ENCODE results near the gene LEP. TPM values are rescaled to one million over a fixed set of nuclear protein-coding genes. Genes with fewer than 3 reads are reported as not detected.

LEP gene
- total and polyA plus RNA-seq, 12 donors = under 0.01 to 0.98 (median 0.34) TPM; not detected in 3

DNA sequence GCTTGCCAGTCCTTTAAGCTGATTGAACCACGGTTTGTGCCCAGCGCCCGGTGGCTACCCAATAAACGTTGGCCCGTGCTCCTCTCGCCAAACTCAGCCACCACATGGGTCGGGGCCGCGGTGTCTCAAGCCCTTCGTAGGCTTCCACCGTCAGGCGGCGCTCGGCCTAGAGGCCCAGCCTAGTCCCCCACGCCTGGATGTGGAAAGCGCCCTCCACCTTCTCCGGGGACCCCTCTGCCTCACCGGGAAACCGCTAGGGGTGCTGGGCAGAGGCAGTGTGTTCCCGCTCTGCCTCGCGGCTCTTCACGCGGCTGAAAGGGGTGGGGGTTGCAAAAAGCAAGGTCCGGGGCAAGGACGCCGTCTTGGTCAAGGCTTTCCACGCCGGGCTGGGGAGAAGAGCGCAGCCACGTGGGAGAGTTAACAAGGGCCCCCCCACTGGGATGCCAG, 29.8 kb downstream of the LEP start:
- H3K9me3 ChIP-seq (replicated peaks in 1 of 3) = no peaks in the 10 kb centered on the region
- H3K27me3 ChIP-seq = peaks cover 28% of the 10 kb centered on the region
- H3K36me3 ChIP-seq (replicated peaks in 1 of 2) = no peaks in the 10 kb centered on the region
- H3K27ac ChIP-seq = no peak overlapping the region
- intact Hi-C loops (cut with DNase I) = no loop called here
- TF ChIP-seq POLR2A (IDR thresholded peaks at IDR 0.05) = no peak
- TF ChIP-seq, protein P1, sequence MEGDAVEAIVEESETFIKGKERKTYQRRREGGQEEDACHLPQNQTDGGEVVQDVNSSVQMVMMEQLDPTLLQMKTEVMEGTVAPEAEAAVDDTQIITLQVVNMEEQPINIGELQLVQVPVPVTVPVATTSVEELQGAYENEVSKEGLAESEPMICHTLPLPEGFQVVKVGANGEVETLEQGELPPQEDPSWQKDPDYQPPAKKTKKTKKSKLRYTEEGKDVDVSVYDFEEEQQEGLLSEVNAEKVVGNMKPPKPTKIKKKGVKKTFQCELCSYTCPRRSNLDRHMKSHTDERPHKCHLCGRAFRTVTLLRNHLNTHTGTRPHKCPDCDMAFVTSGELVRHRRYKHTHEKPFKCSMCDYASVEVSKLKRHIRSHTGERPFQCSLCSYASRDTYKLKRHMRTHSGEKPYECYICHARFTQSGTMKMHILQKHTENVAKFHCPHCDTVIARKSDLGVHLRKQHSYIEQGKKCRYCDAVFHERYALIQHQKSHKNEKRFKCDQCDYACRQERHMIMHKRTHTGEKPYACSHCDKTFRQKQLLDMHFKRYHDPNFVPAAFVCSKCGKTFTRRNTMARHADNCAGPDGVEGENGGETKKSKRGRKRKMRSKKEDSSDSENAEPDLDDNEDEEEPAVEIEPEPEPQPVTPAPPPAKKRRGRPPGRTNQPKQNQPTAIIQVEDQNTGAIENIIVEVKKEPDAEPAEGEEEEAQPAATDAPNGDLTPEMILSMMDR (IDR thresholded peaks at IDR 0.05) = no peak
- H3K4me3 ChIP-seq = no peak overlapping the region
- H3K4me1 ChIP-seq (replicated peaks in 1 of 2) = peaks cover 0 to 18% of the 10 kb centered on the region in 2 donors
- DNase-seq = peak in 1 of 7 donors; percentile 6
- 15 to 27% (median 21%) methylated on average over 6 to 31 of the region's 31 CpGs for WGBS, 4 donors

DNA sequence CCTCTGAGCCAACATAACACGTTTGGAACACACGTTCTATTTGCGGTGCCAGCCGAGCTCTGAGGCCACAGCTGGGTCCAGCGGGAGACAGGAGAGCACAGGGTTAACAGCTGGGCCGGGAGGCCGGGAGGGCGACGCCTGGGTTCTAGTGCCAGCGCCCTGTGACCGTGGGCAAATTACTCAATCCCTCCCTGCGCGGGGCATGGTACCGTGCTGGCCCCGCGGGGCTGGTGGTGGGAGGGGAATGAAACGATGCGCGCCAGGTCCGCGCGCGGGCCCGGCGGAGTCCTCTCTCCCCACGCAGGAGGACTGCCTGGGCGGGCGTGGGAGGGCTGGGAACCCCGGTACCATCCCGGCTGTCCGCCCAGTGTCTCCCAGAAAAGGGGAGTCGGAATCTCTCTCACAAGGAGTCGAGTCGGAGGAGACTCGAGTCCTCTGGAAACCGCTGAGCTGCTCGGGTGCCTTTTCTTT, 30.4 kb downstream of the LEP start:
- H3K27me3 ChIP-seq = peaks cover 28% of the 10 kb centered on the region
- intact Hi-C loops (cut with DNase I) = no loop called here
- TF ChIP-seq POLR2A (IDR thresholded peaks at IDR 0.05) = no peak
- TF ChIP-seq, protein P1 (IDR thresholded peaks at IDR 0.05) = no peak
- DNase-seq = no peak
- H3K9me3 ChIP-seq (replicated peaks in 1 of 3) = no peaks in the 10 kb centered on the region
- peak overlapping the region in 1 of 4 donors; percentile 25 for H3K4me3 ChIP-seq
- no peak overlapping the region for H3K27ac ChIP-seq
- 8 to 14% (median 12%) methylated on average over 3 to 37 of the region's 37 CpGs for WGBS, 4 donors
- H3K36me3 ChIP-seq (replicated peaks in 1 of 2) = no peaks in the 10 kb centered on the region
- peaks cover 0 to 13% of the 10 kb centered on the region in 2 donors for H3K4me1 ChIP-seq (replicated peaks in 1 of 2)

DNA sequence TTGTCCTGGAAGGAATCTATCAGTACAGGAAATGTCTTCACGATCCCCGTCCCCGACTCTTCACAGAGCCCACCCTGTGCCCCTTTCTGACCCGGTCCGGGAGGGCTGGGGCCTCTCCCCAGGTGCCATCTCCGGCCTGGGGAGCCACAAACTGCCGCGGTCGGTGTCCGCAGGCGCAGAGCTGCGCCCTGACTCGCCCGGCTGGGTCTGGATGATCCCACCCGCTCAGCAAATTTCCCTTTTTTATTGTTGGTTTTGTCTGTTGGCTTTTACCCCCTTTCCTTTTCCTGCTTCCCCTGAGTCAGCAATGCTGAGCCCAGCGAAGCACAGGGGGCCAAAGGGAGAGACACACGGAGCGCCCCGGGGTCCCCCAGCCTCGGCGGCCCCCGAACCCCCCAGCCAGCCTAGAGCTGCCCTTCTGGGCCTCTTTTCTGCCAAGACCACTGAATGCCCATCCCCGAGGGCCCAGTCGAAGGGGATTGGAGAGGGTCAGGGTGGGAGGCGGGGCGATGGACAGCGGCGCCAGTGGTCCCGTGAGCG, 30.9 kb downstream of the LEP start:
- Histone ChIP-seq H3K27ac (no peak overlapping the region), H3K27me3 (peaks cover 28% of the 10 kb centered on the region), H3K9me3 (replicated peaks in 1 of 3) (no peaks in the 10 kb centered on the region), H3K4me3 (peak overlapping the region in 1 of 4 donors; percentile 25), H3K4me1 (replicated peaks in 1 of 2) (peaks cover 0 to 9% of the 10 kb centered on the region in 2 donors), H3K36me3 (replicated peaks in 1 of 2) (no peaks in the 10 kb centered on the region)
- TF ChIP-seq, protein P1 (IDR thresholded peaks at IDR 0.05) = no peak
- TF ChIP-seq POLR2A (IDR thresholded peaks at IDR 0.05) = no peak
- intact Hi-C loops (cut with DNase I) = no loop called here
- DNase-seq = no peak
- 28 to 46% (median 33%) methylated on average over 14 to 30 of the region's 30 CpGs for WGBS, 4 donors

DNA sequence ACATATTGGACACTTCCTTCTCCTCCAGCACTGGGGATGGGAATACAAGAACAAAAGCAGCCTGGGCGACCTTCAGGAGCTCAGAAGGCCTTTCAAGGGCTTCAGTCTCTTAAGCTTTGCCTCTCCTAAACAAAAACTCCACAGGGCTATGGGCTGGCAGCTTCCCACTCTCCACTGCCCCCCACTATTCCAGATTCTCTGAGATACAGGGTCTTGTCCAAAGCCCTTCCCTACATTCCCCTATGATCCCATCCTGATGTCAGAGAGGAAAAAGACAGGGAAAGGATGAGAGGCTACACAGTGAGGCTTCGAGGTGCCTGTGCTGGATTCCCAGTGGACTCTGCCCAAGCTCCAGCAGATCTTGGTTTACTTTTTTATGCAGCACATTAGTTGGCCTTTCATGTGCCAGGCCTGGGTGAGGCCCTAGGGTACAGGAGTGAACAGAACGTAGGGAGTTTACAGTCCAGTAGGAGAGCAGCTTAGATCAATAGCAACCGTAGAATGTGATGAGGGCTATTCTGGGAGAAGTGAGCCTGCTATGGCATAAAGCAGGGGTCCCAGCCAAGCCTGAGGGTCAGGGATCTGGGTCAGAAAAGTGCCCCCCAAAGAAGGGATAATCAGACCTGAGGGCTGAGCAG, 33.3 kb downstream of the LEP start:
- H3K4me3 ChIP-seq = no peak overlapping the region
- no peak for DNase-seq
- peaks cover 0 to 9% of the 10 kb centered on the region in 2 donors for H3K4me1 ChIP-seq (replicated peaks in 1 of 2)
- H3K9me3 ChIP-seq (replicated peaks in 1 of 3) = no peaks in the 10 kb centered on the region
- H3K27me3 ChIP-seq = peaks cover 18% of the 10 kb centered on the region
- WGBS, 4 donors = 82 to 88% (median 85%) methylated on average over 4 of the region's 4 CpGs
- TF ChIP-seq, protein P1 (IDR thresholded peaks at IDR 0.05) = no peak
- TF ChIP-seq POLR2A (IDR thresholded peaks at IDR 0.05) = no peak
- no peaks in the 10 kb centered on the region for H3K36me3 ChIP-seq (replicated peaks in 1 of 2)
- H3K27ac ChIP-seq = no peak overlapping the region
- intact Hi-C loops (cut with DNase I) = no loop called here

Data from adrenal gland (tissue), 12 donors.